HepG2 (cell line): ENCODE data around the gene TMEM131. TPM values are rescaled to one million over a fixed set of nuclear protein-coding genes. Genes with fewer than 3 reads are reported as not detected.

Experiments used
- ERF ChIP-seq: IDR thresholded peaks from 2 replicates; pipeline ENCODE4 v1.6.1; 2018; ENCODE audit warnings: missing biosample characterization, missing genetic modification reagents
- IKZF4 ChIP-seq: sonication (generic); formaldehyde crosslinking; IDR thresholded peaks from 2 replicates; pipeline ENCODE4 v1.5.1; 2020; ENCODE audit warnings: borderline replicate concordance, mild to moderate bottlenecking, low read depth, missing genetic modification reagents; ENCODE audit errors: not compliant biosample characterization
- NFKB2 ChIP-seq: sonication (generic); formaldehyde crosslinking; IDR thresholded peaks from 2 replicates; pipeline ENCODE4 v1.4.0; 2020; ENCODE audit warnings: missing genetic modification reagents, borderline replicate concordance
- NR2C2 ChIP-seq: sonication (generic); formaldehyde crosslinking; IDR thresholded peaks from 2 replicates; pipeline ENCODE4 v1.4.0; 2020; ENCODE audit warnings: missing genetic modification reagents, mild to moderate bottlenecking, moderate library complexity, borderline replicate concordance
- NR2F1 ChIP-seq, 2 experiments: fragments of 450-650 bp in 1 of 2; formaldehyde crosslinking in 1 of 2; IDR thresholded peaks; 2 replicates each; pipeline versions ENCODE4 v1.5.0 to v1.6.1; 2016 to 2020; ENCODE audit warnings: mild to moderate bottlenecking in 1 of 2, missing compliant biosample characterization in 1 of 2, missing genetic modification reagents in 1 of 2, moderate library complexity in 1 of 2
- NRL ChIP-seq: sonication (generic); formaldehyde crosslinking; IDR thresholded peaks from 2 replicates; pipeline ENCODE4 v1.5.0; 2020; ENCODE audit warnings: missing genetic modification reagents, mild to moderate bottlenecking, moderate library complexity, borderline replicate concordance
- PHF8 ChIP-seq: sonication (generic); formaldehyde crosslinking; IDR thresholded peaks from 2 replicates; pipeline ENCODE4 v1.5.0; 2020; ENCODE audit warnings: missing genetic modification reagents
- SMC3 ChIP-seq: IDR thresholded peaks from 2 replicates; pipeline ENCODE4 v1.6.1; 2011; ENCODE audit warnings: low read length, improper control_type of control experiment
- YY1 ChIP-seq: IDR thresholded peaks from 2 replicates; pipeline ENCODE4 v1.6.1; 2011; ENCODE audit warnings: low read length, low read depth, moderate library complexity, mild to moderate bottlenecking; ENCODE audit not compliant: insufficient read depth, insufficient replicate concordance
- ZNF138 ChIP-seq: sonication (generic); formaldehyde crosslinking; IDR thresholded peaks from 2 replicates; pipeline ENCODE4 v1.5.0; 2020; ENCODE audit warnings: mild to moderate bottlenecking, low read depth, missing genetic modification reagents
- ZNF280B ChIP-seq: sonication (generic); formaldehyde crosslinking; IDR thresholded peaks from 2 replicates; pipeline ENCODE4 v1.5.0; 2020; ENCODE audit warnings: missing genetic modification reagents, mild to moderate bottlenecking, borderline replicate concordance
- ZNF354B ChIP-seq: sonication (generic); formaldehyde crosslinking; IDR thresholded peaks from 2 replicates; pipeline ENCODE4 v1.8.0; 2022; ENCODE audit warnings: mild to moderate bottlenecking, missing genetic modification reagents
- ZNF556 ChIP-seq: sonication (generic); formaldehyde crosslinking; IDR thresholded peaks from 2 replicates; pipeline ENCODE4 v1.4.0; 2020; ENCODE audit warnings: mild to moderate bottlenecking, missing genetic modification reagents, borderline replicate concordance
- ZNF816 ChIP-seq: sonication (generic); formaldehyde crosslinking; IDR thresholded peaks from 2 replicates; pipeline ENCODE4 v1.8.0; 2022; ENCODE audit warnings: missing genetic modification reagents, mild to moderate bottlenecking, borderline replicate concordance
- ZSCAN25 ChIP-seq: sonication (generic); formaldehyde crosslinking; IDR thresholded peaks from 2 replicates; pipeline ENCODE4 v1.8.0; 2022; ENCODE audit warnings: mild to moderate bottlenecking, missing genetic modification reagents
- polyA plus RNA-seq, 8 experiments: library from polyadenylated mRNA; depleted of rRNA in 3 of 8; stranded (reverse) in 7 of 8; unstranded in 1 of 8; fragments of >200 nt; fragmentation: Illumina TruSeq in 4 of 8; extraction: Trizol in 4 of 8; gene quantifications; 2 replicates each; pipeline versions ENCODE4 v1.2.1 to v1.2.3, GENCODE V29; 2011 to 2016; ENCODE audit warnings: low read depth in 4 of 8, missing spikeins in 1 of 8, mixed read lengths in 1 of 8; ENCODE audit not compliant: insufficient read depth in 1 of 8
- total RNA-seq, 5 experiments: library from RNA; depleted of rRNA; stranded (reverse); fragments of >200 nt; fragmentation: Illumina TruSeq; extraction: Trizol; gene quantifications; 2 replicates each; pipeline ENCODE4 v1.2.3, GENCODE V29; 2016; ENCODE audit warnings: low read depth in 1 of 5
- TF ChIP-seq, protein P1 (sequence below): sonication (generic); formaldehyde crosslinking; IDR thresholded peaks from 2 replicates; pipeline ENCODE4 v1.4.0; 2020; ENCODE audit warnings: missing genetic modification reagents
- TF ChIP-seq, protein P2 (sequence below): IDR thresholded peaks from 2 replicates; pipeline ENCODE4 v1.4.0; 2020; ENCODE audit warnings: mild to moderate bottlenecking, missing genetic modification reagents
- TF ChIP-seq, protein P3 (sequence below): sonication (generic); formaldehyde crosslinking; IDR thresholded peaks from 2 replicates; pipeline ENCODE4 v1.4.0; 2020; ENCODE audit warnings: mild to moderate bottlenecking, low read depth, missing genetic modification reagents

The TMEM131 gene
- total and polyA plus RNA-seq, 2 of the 13 experiments (the other 11 are each of a cell fraction or from before 2014, with no cell fraction given), result 17.9 to 19.5 TPM

- TF ChIP-seq ZNF816 (CRISPR knock-in tag), result no peak
- TF ChIP-seq, protein P1, sequence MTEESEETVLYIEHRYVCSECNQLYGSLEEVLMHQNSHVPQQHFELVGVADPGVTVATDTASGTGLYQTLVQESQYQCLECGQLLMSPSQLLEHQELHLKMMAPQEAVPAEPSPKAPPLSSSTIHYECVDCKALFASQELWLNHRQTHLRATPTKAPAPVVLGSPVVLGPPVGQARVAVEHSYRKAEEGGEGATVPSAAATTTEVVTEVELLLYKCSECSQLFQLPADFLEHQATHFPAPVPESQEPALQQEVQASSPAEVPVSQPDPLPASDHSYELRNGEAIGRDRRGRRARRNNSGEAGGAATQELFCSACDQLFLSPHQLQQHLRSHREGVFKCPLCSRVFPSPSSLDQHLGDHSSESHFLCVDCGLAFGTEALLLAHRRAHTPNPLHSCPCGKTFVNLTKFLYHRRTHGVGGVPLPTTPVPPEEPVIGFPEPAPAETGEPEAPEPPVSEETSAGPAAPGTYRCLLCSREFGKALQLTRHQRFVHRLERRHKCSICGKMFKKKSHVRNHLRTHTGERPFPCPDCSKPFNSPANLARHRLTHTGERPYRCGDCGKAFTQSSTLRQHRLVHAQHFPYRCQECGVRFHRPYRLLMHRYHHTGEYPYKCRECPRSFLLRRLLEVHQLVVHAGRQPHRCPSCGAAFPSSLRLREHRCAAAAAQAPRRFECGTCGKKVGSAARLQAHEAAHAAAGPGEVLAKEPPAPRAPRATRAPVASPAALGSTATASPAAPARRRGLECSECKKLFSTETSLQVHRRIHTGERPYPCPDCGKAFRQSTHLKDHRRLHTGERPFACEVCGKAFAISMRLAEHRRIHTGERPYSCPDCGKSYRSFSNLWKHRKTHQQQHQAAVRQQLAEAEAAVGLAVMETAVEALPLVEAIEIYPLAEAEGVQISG (CRISPR knock-in tag), result peak; percentile 53
- TF ChIP-seq ERF (CRISPR knock-in tag), result peak; percentile 68
- peak; percentile 79 for TF ChIP-seq NR2C2 (CRISPR knock-in tag)
- TF ChIP-seq, protein P2, sequence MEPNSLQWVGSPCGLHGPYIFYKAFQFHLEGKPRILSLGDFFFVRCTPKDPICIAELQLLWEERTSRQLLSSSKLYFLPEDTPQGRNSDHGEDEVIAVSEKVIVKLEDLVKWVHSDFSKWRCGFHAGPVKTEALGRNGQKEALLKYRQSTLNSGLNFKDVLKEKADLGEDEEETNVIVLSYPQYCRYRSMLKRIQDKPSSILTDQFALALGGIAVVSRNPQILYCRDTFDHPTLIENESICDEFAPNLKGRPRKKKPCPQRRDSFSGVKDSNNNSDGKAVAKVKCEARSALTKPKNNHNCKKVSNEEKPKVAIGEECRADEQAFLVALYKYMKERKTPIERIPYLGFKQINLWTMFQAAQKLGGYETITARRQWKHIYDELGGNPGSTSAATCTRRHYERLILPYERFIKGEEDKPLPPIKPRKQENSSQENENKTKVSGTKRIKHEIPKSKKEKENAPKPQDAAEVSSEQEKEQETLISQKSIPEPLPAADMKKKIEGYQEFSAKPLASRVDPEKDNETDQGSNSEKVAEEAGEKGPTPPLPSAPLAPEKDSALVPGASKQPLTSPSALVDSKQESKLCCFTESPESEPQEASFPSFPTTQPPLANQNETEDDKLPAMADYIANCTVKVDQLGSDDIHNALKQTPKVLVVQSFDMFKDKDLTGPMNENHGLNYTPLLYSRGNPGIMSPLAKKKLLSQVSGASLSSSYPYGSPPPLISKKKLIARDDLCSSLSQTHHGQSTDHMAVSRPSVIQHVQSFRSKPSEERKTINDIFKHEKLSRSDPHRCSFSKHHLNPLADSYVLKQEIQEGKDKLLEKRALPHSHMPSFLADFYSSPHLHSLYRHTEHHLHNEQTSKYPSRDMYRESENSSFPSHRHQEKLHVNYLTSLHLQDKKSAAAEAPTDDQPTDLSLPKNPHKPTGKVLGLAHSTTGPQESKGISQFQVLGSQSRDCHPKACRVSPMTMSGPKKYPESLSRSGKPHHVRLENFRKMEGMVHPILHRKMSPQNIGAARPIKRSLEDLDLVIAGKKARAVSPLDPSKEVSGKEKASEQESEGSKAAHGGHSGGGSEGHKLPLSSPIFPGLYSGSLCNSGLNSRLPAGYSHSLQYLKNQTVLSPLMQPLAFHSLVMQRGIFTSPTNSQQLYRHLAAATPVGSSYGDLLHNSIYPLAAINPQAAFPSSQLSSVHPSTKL (CRISPR knock-in tag), result 0 out of 2 replicates have a peak, but pooled peaks have one; percentile 27
- TF ChIP-seq NFKB2 (CRISPR knock-in tag), result peak; percentile 41; the same call in 1 of the 2 replicates
- TF ChIP-seq, protein P3, sequence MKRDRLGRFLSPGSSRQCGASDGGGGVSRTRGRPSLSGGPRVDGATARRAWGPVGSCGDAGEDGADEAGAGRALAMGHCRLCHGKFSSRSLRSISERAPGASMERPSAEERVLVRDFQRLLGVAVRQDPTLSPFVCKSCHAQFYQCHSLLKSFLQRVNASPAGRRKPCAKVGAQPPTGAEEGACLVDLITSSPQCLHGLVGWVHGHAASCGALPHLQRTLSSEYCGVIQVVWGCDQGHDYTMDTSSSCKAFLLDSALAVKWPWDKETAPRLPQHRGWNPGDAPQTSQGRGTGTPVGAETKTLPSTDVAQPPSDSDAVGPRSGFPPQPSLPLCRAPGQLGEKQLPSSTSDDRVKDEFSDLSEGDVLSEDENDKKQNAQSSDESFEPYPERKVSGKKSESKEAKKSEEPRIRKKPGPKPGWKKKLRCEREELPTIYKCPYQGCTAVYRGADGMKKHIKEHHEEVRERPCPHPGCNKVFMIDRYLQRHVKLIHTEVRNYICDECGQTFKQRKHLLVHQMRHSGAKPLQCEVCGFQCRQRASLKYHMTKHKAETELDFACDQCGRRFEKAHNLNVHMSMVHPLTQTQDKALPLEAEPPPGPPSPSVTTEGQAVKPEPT, result 0 out of 2 replicates have a peak, but pooled peaks have one; percentile 50
- peak; percentile 60 for TF ChIP-seq IKZF4 (CRISPR knock-in tag)
- TF ChIP-seq ZNF280B, result 0 out of 2 replicates have a peak, but pooled peaks have one; percentile 45
- 0 out of 2 replicates have a peak, but pooled peaks have one; percentile 51 for TF ChIP-seq ZNF138 (CRISPR knock-in tag)
- peak; percentile 86 to 90 for TF ChIP-seq NR2F1 (CRISPR knock-in tag; IDR thresholded peaks at IDR 0.05)
- TF ChIP-seq ZNF354B (CRISPR knock-in tag), result 0 out of 2 replicates have a peak, but pooled peaks have one; percentile 25
- peak; percentile 37; the same call in 1 of the 2 replicates for TF ChIP-seq PHF8 (CRISPR knock-in tag)
- 0 out of 2 replicates have a peak, but pooled peaks have one; percentile 67 for TF ChIP-seq ZNF556
- TF ChIP-seq NRL (CRISPR knock-in tag), result 0 out of 2 replicates have a peak, but pooled peaks have one; percentile 24
- peak; percentile 70 for TF ChIP-seq SMC3
- TF ChIP-seq ZSCAN25 (CRISPR knock-in tag), result peak; percentile 100
- TF ChIP-seq YY1, result peak; percentile 15
Observed at GRCh38 chr2:97740590-97741182, 255.1 kb downstream of the TMEM131 start (continued).
